Activated CD8-positive, alpha-beta memory T cell treated with anti-CD3 and anti-CD28 coated beads for 1 hour (primary cell): ENCODE data around the gene VLDLR.

ENCODE experiments used
- DNase-seq, 2 donors: peaks; one replicate each; pipeline ENCODE4 v3.0.0-alpha.2; 2020; ENCODE audit warnings: low read depth in 1 of 2; ENCODE audit errors: extremely low read depth in 1 of 2

Gene VLDLR

DNA sequence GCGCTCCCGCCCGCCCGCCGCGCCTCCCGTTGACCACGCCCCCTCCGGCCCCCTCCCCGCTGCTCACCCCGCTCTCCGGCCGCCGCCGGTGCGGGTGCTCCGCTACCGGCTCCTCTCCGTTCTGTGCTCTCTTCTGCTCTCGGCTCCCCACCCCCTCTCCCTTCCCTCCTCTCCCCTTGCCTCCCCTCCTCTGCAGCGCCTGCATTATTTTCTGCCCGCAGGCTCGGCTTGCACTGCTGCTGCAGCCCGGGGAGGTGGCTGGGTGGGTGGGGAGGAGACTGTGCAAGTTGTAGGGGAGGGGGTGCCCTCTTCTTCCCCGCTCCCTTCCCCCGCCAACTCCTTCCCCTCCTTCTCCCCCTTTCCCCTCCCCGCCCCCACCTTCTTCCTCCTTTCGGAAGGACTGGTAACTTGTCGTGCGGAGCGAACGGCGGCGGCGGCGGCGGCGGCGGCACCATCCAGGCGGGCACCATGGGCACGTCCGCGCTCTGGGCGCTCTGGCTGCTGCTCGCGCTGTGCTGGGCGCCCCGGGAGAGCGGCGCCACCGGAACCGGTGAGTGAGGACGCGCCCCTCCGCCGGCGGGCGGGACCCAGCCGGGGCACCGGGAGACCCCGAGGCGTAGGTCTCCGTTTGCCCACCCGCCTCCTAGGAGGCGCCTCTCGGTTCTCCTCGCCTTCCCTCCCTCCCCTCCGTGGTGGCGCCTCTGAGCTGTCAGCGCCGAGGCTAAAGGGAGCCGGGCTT is at the start of gene VLDLR:
Gene VLDLR, plus strand, starts transcription at position 66 of the 739 bp plus-strand sequence. Its CDS starts 403 bp downstream, at position 469.
- no peak for DNase-seq

DNA sequence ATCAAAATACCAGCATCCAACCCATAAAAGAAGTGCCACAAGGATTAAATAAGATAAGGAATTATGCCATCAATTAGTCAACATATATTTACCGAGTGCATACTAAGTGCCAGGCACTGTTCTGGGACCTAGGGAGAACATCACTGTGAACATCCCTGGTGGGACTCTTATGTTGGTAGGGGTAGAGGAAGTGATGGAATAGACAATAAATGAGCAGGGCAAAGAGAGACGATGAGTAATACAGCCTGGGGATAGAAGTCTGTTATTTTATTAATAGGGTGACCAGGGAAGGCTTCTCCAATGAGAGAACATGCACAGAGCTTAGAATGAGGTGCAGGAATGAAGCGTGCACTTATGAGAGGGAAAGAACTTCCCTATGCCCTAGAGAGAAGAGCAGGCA is 47.4 kb upstream of the VLDLR start:
- DNase-seq: no peak

DNA sequence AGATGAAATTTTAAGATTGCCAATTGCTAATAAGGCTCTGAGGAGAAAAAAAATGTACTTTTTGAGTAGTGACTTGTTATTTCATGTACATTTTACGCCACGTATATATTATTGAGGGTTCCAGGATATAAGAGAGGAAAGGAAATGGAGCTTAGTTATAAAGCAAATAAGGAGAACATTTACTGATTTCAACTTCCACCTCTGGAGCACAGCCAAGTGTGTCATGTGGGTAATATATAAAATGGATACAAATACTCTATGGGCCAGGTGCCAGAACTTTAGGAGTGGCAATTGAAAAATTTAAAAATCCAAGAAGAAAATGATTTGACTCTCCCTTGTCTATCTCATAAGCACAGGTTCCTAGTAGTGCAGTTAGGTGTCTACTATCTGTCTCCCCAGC is 45.0 kb upstream of the VLDLR start:
- no peak for DNase-seq

DNA sequence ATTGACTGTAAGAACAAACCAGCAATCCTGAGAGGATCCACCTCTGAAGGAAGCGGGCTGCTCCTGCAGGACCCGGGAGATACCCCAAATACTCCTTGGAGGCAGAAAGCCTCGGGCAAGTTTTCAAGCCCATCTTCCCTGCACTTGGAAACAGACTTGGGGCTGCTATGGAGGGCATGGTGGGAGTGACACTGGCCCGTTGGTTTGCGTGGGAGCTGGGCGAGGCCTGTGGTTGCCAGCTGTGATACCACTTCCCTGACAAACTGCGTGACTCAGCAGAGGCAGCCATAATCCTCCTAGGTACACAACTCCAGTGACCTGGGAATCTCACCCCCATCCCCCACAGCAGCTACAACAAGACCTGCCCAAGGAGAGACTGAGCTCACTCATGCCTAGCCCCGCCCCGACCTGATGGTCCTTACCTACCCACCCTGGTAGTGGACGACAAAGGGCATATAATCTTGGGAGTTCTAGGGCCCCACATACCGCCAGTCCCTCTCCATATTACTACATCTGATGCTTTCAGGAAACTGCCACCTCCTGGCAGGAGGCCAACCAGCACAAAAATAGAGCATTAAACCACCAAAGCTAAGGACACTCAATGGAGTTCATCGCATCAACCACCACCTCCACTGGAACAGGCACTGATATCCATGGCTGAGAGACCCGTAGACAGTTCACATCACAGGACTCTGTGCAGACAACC is 38.1 kb upstream of the VLDLR start:
- DNase-seq: no peak

DNA sequence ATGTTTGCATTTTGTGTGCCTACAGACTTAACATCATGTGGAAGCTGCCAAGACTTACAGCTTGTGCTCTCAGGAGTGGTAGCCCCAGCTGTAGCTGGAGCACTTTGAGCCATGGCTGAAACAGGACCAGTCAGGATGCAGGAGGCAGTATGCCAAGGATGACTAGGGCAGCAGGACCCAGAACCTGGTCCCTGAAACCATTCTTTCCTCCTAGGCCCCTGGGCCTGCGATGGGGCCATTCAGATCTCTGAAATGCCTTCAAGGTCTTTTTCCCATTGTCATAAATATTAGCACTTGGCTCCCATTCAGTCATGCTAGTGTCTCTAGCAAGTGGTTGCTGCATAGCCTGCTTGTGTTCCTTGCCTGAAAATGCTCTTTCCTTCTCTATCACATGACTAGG is 29.6 kb upstream of the VLDLR start:
- DNase-seq: no peak

DNA sequence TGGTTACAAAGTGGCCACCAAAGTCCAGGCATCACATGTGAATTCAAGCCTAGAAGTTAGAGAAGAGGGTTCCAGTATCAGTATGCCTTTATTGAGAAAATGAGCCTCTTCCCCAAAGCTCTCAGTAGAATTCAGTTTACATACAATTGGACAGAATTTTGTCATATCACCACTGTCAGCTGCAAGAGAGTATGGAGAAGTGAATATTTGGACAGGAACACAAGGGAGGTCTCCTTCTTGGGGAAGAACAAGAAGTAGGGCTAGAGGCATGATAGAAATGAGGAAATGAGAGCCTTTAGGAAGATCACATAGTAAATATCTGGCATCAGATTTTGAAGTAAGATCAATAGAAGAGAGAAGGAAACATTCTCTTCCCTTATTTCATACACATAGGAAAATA is 27.8 kb upstream of the VLDLR start:
- DNase-seq: no peak

DNA sequence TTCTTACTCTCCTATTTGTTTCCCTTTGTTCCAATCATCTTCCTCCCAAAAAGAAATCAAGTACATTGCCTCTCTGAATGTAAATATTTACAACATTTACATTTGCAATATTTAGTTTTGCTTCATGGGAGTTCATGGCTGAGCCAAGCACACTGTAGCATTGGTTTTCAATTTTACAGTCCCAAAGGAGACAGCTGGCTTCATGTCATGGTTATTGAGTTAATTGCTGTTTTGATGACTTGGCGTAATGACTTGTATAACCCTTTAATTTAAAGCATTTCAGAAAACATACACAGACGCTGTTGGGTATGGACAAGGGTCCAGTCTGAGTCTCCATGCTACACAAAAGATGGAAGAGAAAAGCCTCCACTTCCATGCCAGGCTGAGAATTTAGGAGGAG is 25.6 kb upstream of the VLDLR start:
- no peak for DNase-seq

DNA sequence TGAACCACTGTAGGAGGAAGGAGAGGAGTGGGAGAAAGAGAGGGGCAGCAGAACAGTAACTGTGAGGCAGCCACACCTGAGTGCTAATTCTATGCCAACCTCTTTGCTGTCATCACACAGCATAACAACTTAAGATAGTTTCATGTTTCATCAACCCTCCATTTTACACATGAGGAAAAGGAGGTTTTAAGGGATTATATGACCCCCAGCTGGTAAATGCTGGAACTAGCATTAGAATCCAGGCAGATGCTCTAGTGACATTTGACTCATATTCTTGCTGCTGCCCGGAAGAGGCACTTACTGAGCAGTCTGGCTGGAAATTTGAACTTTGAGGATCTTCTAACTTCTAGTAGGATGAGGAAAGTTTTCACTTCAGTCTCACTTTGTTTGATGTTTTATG is 24.1 kb upstream of the VLDLR start:
- no peak for DNase-seq

DNA sequence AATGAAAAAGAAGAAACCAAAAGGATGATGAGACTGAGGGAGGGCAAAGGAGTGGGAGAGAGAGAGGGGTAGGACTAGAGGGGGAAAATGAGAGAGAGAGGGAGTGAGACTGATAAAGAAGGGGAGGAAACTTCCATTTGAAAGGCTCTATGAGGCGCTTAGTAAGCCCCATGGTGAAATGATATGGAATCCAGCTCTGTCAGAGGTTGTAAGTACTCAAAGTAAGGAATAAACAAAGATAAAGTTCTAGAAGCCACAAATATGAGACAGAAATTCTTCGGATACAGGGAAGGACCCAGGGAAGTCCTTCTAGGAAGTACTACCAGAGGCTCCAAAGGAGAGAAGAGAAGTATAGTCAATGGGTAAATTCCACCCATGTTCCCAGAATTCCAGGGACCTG is 21.7 kb upstream of the VLDLR start:
- DNase-seq: no peak

DNA sequence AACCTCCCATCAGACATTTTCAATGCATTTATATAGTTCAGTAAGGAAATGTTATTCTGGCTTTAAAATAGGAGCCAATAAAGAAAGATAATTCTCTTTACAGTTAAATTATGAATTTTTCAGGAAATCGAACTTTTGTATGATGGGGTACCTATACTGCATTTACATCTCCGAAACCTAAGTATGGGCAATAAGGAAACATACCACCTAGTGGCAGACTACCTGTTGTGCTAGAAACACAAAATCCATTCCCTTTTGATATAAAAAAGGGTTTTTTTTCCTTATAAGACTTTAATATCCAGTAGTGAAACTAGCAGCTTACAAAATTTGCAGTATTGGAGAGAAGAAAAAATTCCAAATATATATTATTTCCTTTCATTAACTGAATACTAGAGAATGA is 21.3 kb upstream of the VLDLR start:
- no peak for DNase-seq

DNA sequence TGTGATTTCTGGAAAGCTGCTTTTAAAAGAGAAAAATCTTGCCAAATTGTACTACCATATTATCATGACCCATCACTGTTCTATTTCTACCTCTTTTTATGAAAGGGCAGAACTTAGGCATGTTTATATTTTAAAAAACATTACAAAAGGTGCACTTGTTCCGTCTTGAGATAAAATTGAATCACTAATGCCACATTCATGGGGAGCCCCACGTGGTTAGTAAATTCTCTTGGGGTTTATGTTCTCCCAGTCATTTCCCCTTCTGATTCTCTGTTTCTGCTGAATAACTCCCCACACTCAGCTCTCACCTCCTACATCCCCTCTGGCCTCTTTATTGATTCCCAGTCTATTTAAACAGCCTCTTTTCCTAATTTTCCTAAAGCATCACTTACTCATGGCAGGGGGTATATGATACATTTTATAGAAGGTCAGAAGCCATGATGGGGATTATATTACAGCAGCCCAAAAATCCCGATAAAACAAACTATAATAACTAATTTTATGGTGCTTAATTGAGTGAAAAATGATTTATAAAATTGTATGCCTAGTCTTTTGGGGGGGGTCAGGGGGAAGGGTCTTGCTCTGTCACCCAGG is 19.7 kb upstream of the VLDLR start:
- DNase-seq: no peak

DNA sequence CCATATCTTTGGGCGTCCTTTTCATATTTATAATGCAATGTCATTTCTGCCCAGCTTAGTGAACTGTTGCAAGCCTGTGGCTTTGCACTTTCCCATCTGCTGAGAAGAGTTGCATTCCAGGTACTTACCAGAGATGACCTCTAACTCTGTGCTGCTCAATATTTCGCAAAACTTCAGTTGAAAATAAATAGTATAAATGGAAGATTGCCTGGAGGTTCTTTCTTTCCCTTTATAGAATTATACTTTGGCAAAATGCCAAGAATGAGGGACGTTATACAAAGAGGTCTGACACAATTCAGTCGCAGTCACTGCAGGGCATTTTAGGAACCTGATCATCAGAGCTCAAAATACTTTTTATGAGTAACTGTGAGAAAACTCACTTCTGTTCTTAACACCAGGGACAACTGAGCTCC is 18.9 kb upstream of the VLDLR start:
- DNase-seq: no peak

DNA sequence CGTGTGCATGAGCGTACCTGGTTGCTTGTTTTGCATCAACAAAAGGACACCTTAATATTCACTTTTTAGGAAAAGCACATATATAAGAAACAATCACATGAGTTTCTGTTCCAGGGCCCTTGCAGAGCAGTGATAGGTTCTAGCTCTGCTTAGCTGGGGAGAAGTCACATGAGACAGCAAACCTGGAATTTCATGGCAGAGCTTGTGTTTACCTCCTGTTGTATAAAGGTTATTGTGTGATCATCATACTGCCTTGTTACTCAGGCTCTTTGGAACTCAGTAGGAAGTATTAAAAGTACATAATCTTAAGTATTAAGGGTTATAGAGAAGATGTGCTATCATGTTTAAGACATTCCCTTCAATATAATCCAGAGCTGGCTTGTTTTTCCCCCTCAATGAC is 18.0 kb upstream of the VLDLR start:
- no peak for DNase-seq

DNA sequence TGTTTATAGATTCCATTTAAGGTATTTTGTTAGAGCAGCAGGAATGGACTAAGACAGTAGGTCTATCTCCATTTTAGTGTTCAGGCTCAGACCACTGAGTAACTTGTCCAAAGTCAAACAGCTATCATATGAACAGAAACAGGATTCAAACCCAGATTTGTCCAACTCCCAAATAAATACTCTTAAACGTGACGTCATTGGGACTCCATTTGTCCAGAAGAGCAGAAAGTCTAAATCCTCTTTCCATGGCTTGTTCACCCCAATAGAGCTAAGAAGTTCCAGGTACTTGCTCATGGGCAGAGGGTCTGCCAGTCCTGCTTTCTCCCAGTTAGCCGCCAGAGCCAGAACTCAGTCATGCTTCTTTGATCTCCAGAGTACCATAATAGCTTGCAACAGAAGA is 16.3 kb upstream of the VLDLR start:
- no peak for DNase-seq

DNA sequence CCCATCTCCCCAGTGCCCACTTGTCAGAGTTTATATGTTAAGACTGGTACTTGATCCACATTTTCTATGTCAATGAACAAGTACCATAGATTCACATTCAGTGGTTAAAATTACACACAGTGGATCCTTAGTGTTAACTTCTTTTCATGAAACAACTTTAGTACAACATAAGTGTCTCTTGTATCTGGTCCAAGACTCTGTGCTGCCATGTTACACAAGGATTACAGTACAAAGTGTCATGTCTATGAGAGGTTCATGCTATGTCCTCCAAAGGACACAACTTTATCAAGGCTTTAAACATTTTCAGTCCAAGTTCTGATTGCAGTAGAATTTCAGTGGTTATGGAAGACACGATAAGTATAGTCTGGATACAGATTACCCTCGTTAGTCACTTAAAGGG is 13.3 kb upstream of the VLDLR start:
- no peak for DNase-seq

DNA sequence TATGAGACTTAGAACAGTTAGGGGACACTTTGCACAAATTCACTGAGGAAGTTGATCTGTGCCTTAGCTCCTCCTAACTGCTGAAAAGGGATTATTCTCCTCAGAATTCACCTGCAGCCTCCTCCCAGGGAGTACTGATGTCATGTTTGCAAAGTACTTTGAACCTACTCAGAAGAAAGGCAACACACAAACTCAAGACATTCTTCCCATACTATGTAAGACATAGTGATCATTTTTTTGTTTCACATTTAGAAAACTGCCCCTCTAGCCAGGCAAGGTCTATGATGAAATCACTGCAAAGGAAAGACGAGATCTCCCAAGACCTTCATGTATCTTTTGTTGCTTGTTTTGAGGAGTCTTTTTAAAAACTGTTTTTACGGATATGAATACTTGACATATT is 10.6 kb upstream of the VLDLR start:
- no peak for DNase-seq

DNA sequence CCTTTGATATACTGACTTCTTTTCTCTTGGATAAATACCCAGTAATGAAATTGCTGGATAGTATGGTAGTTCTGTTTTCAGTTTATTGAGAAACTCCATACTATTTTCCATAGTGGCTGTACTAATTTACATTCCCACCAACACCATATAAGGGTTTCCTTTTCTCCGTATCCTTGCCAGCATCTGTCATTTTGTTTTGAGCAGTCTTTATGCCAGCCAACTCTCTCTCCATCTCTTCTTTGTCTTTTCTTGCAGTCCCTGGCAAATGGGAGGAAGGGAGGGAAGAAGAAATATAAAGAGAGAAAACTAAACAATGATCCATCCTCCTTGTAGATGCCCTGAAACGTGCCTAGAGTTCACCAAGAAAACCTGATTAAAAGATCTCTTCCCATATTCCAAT is 9.6 kb upstream of the VLDLR start:
- no peak for DNase-seq

DNA sequence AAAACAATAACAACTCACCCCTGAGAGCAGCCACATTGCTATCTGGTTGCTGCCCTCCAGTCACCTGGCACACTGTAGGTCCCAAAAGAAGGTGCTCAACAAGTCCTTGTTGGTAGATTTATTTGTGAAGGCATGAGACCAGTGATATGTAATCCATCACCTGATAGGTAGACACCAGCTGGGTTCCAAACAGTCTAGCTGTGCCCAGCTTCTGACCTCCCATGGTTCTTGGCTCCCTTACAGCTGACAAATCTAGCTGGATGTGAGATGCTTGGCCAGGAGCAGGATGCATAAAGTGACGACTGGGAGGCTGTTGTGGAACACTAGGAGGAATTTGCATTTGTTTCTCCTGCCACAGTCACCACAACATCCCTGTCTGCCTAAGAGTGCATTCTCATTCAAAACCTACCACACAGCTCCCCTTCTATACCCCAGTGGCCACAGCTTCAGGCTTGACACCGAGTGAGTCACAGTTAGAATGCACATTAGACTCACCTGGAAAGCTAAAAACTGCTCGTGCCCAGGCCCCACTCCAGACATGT is 7.8 kb upstream of the VLDLR start:
- DNase-seq: no peak

DNA sequence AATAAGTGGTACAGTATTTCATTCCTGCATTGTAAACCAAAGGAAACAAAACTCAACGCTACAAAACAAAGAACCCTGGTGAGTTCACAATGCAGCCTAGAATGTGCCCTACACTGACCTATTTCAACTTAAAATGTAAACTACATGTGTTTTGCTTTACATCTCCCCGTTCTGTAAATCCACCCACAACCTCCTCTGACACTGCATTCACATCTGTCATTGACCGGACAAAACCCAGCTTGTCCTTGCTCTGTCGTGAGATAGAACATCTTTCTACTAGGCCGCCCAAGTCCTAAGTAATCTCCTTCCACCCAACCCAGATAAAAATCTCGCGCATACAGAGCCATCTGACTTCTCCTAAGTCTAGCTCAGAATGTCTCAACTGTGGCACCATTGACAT is 6.1 kb upstream of the VLDLR start:
- no peak for DNase-seq

DNA sequence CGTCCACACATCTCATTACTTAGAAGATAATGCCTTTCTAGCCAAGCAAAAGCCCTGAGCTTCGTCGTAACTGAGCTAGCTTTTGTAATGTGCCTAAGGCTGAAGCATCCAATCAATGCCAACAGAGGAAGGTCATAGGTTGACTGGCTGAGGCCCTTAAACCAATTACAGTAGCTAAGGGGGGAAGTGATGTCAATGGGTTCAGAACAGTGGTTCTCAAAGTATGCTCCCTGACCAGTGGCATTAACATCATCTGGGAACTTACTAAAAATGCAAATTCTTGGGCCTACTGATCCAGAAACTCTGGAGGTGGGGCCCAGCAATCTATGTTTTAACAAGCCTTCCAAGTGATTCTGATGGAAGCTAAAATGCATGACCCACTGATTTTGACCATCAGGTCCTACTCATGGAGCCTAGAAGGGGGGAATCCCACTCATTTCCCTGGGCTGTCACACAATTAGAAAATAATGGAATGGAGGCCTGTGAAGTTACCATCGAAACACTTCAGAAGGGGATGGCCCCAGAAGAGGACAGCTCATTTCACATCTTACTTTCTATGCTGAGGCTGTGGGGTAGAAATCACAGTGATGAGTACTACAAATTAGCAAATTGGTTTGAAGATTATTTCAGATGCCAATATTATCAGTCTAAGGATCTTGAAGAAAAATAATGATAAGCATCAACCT is 4.8 kb upstream of the VLDLR start:
- DNase-seq: no peak

DNA sequence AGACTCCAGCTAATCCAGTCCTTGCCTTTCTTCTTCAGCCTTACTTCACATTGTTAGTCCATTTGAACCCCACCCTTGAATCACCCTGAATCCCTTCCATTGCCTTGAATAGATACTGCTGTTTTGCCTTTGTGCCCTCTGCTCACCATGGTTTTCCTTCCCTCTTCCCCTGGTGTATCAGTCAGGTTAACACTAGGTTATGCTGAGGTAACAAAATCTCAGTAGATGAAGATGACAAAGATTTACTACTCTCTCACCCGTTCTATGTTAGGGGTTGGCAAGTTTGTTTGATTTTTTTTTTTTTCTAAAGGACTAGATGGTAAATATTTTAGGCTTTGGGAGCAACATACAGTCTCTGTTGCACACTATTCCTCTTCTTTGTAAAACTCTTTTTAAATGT is 3.3 kb upstream of the VLDLR start:
- DNase-seq: no peak
